Breast epithelium (tissue), 4 donors: Measurements from ENCODE around the gene BORCS5. TPM values are rescaled to one million over a fixed set of nuclear protein-coding genes. Genes with fewer than 3 reads are reported as not detected.
A peak's percentile ranks its signal among the peaks of the same experiment; 100 is the strongest.

Source experiments
- DNase-seq, 2 donors: peaks; one replicate each; pipeline ENCODE4 v3.0.0-alpha.2; 2019; ENCODE audit warnings: low spot score in 2 of 2
- H3K27ac ChIP-seq, 2 donors: fragments of 200-600 bp; sonication (generic) in 1 of 2; one replicate each; pipeline ENCODE4 v1.5.1; 2016 to 2019; ENCODE audit warnings: mild to moderate bottlenecking in 1 of 2
- H3K27me3 ChIP-seq, 2 donors: fragments of 200-600 bp; sonication (generic) in 1 of 2; one replicate each; pipeline versions ENCODE4 v1.5.1 to v1.6.0; 2017 to 2019; ENCODE audit warnings: control low read depth in 1 of 2, mild to moderate bottlenecking in 1 of 2
- H3K36me3 ChIP-seq: fragments of 200-600 bp; one replicate; pipeline ENCODE4 v1.5.1; 2019
- H3K4me1 ChIP-seq, 2 donors: fragments of 200-600 bp; sonication (generic); one replicate each; pipeline ENCODE4 v1.5.1; 2016 to 2019; ENCODE audit warnings: control low read depth in 1 of 2
- H3K4me3 ChIP-seq, 3 donors: fragments of 200-600 bp; sonication (generic); 1 replicate in 2 of 3; 2 replicates in 1 of 3; pipeline ENCODE4 v1.5.1; 2016 to 2019; ENCODE audit warnings: mild to moderate bottlenecking in 3 of 3, moderate library complexity in 2 of 3
- H3K9me3 ChIP-seq, 2 donors: fragments of 200-600 bp; sonication (generic) in 1 of 2; one replicate each; pipeline ENCODE4 v1.5.1; 2016 to 2019; ENCODE audit warnings: control low read depth in 1 of 2
- POLR2A ChIP-seq: fragments of 450-650 bp; IDR thresholded peaks from one replicate; pipeline ENCODE4 v1.6.1; 2016; ENCODE audit warnings: antibody characterized with exemption, mild to moderate bottlenecking, moderate library complexity
- POLR2AphosphoS5 ChIP-seq, 3 donors: sonication (generic); formaldehyde crosslinking; IDR thresholded peaks; one replicate each; pipeline ENCODE4 v1.6.1; 2017; ENCODE audit warnings: antibody characterized with exemption in 3 of 3
- intact Hi-C: fragments of 100-400 bp; cut with DNase I; formaldehyde crosslinking; loops from one replicate; pipeline ENCODE4 v1.15.1; 2023; ENCODE audit warnings: low total_unique reads
- total RNA-seq, 3 donors: library from RNA; depleted of rRNA; stranded (reverse); fragments of >200 nt; gene quantifications; one replicate each; pipeline ENCODE4 v1.1.0, GENCODE V29; 2016
- TF ChIP-seq, protein P1 (sequence below), 3 donors: fragments of 450-650 bp; IDR thresholded peaks; one replicate each; pipeline ENCODE4 v1.5.1; 2016 to 2017; ENCODE audit warnings: antibody characterized with exemption in 3 of 3, mild to moderate bottlenecking in 3 of 3, moderate library complexity in 3 of 3

Gene BORCS5
- total RNA-seq, 3 donors from 2014 or later = 13.5 to 20.3 (median 17.4) TPM

DNA sequence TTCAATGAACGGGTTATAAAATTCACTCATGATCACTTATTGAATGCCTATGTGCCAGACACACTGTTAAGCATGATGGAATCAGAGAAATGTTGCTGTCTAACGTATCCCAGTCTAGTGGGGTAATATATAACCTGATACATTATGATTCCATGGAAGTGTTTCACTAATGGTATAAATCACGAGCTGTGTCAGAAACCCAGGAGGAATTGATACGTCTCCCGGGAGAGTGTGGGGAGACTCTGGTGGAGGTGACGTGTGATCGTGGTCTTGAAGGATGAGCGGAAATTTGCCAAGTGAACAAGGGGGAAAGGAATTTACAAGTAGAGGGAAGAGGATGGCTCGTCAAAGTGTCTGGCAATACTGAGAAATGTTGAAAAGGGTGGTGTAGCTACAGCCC, 33.3 kb upstream of the BORCS5 start:
- H3K27me3 ChIP-seq = no peaks in the 10 kb centered on the region
- no peak overlapping the region for H3K27ac ChIP-seq
- no peak for TF ChIP-seq POLR2A
- no peak for TF ChIP-seq POLR2AphosphoS5 (IDR thresholded peaks at IDR 0.05)
- TF ChIP-seq, protein P1, sequence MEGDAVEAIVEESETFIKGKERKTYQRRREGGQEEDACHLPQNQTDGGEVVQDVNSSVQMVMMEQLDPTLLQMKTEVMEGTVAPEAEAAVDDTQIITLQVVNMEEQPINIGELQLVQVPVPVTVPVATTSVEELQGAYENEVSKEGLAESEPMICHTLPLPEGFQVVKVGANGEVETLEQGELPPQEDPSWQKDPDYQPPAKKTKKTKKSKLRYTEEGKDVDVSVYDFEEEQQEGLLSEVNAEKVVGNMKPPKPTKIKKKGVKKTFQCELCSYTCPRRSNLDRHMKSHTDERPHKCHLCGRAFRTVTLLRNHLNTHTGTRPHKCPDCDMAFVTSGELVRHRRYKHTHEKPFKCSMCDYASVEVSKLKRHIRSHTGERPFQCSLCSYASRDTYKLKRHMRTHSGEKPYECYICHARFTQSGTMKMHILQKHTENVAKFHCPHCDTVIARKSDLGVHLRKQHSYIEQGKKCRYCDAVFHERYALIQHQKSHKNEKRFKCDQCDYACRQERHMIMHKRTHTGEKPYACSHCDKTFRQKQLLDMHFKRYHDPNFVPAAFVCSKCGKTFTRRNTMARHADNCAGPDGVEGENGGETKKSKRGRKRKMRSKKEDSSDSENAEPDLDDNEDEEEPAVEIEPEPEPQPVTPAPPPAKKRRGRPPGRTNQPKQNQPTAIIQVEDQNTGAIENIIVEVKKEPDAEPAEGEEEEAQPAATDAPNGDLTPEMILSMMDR (IDR thresholded peaks at IDR 0.05) = no peak
- H3K4me3 ChIP-seq = no peak overlapping the region
- H3K9me3 ChIP-seq = no peaks in the 10 kb centered on the region
- no peaks in the 10 kb centered on the region for H3K4me1 ChIP-seq
- H3K36me3 ChIP-seq = no peaks in the 10 kb centered on the region
- intact Hi-C loops = no loop called here
- DNase-seq = no peak

DNA sequence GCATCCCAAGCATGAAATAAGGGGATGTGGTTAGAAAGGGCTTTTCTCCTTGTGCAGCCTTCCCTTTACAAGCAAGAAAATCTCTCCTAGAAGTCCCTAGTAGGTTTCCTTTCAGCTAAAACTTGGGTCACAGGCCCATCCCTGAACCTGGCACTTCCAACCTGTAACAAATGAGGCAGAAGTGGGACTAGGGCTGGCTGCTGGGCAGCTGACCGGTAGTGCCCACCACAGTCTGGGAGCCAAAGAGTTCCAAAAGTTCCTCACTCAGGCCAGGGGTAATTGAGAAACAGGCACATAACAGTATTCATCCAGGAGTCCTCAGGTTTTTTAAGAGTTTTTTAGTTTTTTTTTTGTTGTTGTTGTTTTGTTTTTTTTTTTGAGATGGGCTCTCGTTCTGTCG, 30.6 kb upstream of the BORCS5 start:
- no peak for DNase-seq
- no peaks in the 10 kb centered on the region for H3K27me3 ChIP-seq
- TF ChIP-seq, protein P1 (IDR thresholded peaks at IDR 0.05) = no peak
- TF ChIP-seq POLR2AphosphoS5 (IDR thresholded peaks at IDR 0.05) (no peak), POLR2A (no peak)
- H3K27ac ChIP-seq = no peak overlapping the region
- no peaks in the 10 kb centered on the region for H3K4me1 ChIP-seq
- intact Hi-C loops = no loop called here
- H3K36me3 ChIP-seq = no peaks in the 10 kb centered on the region
- H3K4me3 ChIP-seq = no peak overlapping the region
- H3K9me3 ChIP-seq = no peaks in the 10 kb centered on the region

DNA sequence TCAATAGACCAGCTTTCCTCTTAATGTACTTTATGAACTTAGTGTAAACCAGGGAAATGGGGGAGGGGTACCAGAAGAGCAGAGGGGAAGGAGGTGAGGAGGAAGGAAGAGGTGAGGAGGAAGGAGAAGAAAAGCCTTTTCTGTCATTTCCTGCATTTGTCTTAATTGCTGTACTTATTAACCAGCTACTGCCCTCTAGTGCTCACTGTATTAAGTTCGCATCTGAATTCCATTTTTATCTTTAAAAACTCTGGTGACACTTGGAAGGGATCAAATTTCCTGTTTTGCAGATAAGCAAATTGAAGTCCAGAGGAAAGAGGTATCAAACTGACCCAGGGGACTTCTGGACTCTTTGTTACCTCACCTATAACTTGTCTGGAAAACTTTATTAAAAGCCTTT, 29.1 kb upstream of the BORCS5 start:
- Histone ChIP-seq H3K9me3 (no peaks in the 10 kb centered on the region), H3K4me3 (no peak overlapping the region), H3K27me3 (no peaks in the 10 kb centered on the region), H3K4me1 (no peaks in the 10 kb centered on the region), H3K36me3 (no peaks in the 10 kb centered on the region), H3K27ac (peak overlapping the region in 1 of 2 donors; percentile 27)
- no peak for DNase-seq
- TF ChIP-seq, protein P1 (IDR thresholded peaks at IDR 0.05) = peak; percentile 25 to 54 (median 49)
- no peak for TF ChIP-seq POLR2AphosphoS5 (IDR thresholded peaks at IDR 0.05)
- intact Hi-C loops = no loop called here

DNA sequence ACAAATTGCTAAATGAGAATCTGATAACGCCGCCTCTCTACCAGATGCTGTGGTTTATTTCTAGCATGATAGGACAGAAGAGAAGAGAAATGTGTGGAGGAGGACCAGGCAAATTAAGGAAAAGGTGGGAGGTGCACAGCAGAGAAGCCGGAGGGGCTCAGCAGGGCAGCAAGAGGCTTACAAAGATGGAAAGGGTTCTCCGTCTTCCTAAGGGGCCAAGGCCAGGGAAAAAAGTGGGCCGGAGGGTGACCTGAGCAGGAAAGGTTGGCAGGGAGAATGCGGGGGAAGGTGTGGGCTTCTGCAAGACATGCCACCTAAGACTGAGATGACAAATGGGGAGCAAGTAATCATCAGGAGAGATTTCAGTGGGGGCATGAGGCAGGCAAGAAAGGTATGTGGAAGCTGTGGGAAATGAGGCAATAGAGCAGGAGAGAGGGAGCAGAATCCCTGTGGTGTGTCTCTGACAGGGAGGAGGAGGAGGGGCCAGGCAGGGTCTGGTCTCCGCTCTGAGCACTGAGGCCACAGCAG, 25.6 kb upstream of the BORCS5 start:
- no peaks in the 10 kb centered on the region for H3K4me1 ChIP-seq
- no peaks in the 10 kb centered on the region for H3K9me3 ChIP-seq
- H3K27me3 ChIP-seq = no peaks in the 10 kb centered on the region
- intact Hi-C loops = no loop called here
- no peak overlapping the region for H3K4me3 ChIP-seq
- TF ChIP-seq, protein P1 (IDR thresholded peaks at IDR 0.05) = no peak
- TF ChIP-seq POLR2A (no peak), POLR2AphosphoS5 (IDR thresholded peaks at IDR 0.05) (no peak)
- no peak for DNase-seq
- H3K27ac ChIP-seq = peak overlapping the region; percentile 19 to 36
- no peaks in the 10 kb centered on the region for H3K36me3 ChIP-seq

DNA sequence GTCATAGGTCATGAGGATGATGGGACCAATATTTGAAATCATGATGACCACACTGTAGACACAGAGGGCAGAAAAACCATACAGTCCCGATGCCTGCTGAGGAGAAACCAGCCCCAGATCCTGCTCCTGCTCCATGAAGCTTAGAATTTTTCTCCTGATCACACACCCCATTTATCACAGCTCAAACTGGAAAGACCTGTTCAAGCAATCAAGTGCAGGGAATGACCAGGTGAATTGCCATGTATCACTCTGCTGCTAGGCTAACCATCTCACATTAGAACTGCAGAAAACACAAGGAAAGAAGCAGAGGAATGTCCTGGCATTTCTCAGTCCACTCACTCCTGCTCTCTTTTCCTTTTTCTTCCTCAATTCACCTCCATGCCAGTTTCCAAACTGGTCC, 25.0 kb upstream of the BORCS5 start:
- DNase-seq = no peak
- Histone ChIP-seq H3K27ac (peak overlapping the region; percentile 19 to 36), H3K27me3 (no peaks in the 10 kb centered on the region), H3K9me3 (no peaks in the 10 kb centered on the region), H3K4me3 (no peak overlapping the region), H3K4me1 (no peaks in the 10 kb centered on the region), H3K36me3 (no peaks in the 10 kb centered on the region)
- TF ChIP-seq POLR2AphosphoS5 (IDR thresholded peaks at IDR 0.05) (no peak), POLR2A (no peak)
- TF ChIP-seq, protein P1 (IDR thresholded peaks at IDR 0.05) = no peak
- intact Hi-C loops = no loop called here
